ENCODE measurements around the gene SEPTIN1.
A peak's percentile ranks its signal among the peaks of the same experiment; 100 is the strongest.

SEPTIN1 gene

DNA sequence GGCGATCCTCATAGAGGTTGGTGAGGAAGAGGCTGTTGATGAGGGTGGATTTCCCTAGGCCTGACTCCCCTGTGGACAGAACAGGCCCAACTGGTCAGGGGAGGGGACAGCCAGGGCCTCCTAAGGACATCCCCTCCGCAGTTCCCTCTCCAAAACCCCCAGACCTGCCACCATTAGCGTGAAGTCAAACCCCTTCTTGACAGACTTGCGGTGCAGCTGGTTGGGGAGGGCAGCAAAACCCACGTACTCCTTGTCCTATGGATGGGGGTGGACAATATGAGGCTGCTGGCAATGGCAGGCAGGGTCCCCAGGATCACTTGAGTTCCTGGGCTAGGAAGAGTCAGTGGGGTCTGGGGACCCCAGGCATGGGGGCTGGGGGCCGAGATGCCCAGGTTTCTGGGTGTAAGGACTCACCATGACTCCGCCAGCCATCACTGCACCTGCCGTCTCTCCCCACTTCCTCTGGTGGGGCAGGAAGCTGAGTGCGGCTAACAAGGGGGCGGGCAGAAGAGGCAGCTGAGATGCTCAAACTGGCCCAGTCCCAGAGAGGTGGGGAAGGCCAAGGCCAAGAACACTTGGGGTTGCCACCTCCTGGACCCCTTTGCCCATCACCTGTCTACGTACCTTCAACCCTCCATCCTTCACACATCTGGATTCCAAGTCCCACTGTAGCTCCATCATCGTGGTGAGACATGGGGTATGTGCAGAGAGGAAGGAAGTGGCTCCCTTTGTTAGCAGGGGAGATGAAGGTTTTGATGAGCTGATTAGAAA lies at the start of gene SEPTIN1:
Gene SEPTIN1 (minus strand): TSS at position 451 of the 771 bp plus-strand sequence. CDS start 19 bp downstream, at position 432.
- DNase-seq = no peak

DNA sequence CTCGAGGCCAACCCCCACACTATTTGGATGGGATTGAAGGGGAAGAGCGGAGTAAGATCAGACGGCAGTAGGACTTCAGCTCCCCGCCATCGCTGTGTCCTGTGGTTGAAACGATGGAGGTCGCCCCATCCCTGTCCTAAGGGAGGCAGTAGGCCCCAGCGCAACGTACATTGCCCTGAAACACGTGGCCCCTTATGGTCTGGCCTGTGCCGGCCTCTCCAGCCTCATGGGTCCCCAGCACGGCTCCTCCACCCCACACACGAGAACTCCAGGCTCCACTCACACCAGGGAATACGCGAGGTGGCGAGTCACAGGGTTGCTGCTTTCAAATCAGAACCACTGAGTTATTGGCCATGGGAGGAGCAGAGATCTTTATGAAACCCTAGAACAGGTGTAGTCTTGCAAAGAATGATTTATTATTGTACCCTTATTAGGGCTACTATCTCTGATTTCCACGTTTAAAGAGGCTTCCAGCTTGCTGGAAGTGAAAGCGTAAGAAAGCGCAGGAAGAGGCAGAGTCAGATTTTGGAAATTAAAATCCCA lies 48.1 kb upstream of the SEPTIN1 start:
- DNase-seq = no peak

- DNase-seq = peak; percentile 100
Observed at GRCh38 chr16:30429678-30430427, 47.5 kb upstream of the SEPTIN1 start, which contains the start of gene DCTPP1. TSS of gene DCTPP1 (minus strand) at chr16:30430030. CDS start at chr16:30429980, 50 bp downstream.

DNA sequence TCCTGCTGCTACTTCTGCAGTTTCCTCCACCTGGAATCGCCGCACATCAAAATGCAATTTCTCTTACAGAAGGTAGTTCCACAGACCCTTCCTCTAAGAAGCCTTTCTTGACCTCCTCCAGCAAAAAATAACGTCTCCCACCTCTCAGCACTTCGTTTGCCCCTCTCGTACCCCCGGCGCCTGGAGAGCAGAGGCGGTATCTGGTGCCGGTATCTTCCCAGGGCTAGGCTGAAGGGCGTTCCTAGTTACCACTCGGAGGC lies 47.0 kb upstream of the SEPTIN1 start:
- DNase-seq = no peak

- no peak for DNase-seq
Observed at GRCh38 chr16:30428055-30428454, 45.7 kb upstream of the SEPTIN1 start.

DNA sequence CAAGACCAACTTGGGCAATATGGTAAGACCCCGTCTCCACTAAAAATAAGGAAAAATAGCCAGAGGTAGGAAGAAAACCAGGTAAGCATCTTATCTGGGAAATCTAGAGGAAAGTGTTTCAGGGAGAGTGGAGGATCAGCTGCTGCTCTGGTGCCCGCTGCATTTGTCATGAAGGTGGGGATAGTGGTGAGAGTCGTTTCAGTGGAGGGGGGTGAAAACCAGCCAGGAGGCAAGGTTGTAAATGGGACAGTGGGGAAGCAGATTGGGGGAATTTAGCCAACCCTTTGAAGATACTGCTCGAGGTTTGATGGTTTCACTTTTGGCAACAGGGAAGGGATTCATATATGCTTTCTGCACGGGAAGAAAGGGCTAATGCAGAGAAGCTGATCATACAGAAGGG lies 38.6 kb upstream of the SEPTIN1 start:
- no peak for DNase-seq

DNA sequence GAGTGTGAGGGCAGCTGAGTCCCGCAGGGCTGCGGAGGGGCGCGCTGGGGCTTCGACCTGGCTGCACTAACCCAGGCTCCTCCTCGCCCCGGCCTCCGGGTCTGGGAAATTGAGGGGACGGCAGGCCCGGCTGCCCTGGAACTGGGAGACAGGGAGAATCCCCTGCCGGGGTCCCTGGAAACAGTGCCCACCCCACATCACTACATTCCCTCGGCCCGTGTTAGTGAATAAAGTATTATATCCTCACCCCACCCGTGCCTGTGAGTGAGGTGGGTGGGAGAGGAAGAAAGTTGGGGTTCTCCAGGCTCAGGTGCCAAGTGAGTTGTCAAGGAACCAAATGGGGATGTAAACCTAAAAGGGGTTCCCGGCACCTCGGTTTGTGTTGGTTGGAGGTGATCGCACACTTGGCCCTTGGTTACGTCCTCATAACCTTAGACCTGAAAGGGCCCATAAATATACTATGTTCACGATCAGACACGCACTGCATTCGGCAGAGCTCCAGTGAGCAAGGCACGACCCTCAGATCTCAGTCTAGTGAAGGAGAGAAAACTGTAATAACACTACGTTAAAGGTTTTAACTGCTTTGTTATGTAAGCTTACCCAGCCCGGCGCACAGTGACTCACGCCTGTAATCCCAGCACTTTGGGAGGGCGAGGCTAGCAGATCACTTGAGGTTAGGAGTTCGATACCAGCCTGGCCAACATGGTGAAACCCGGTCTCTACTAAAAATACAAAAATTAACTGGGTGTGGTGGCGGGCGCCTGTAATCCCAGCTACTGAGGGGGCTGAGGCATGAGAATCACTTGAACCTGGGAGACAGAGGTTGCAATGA lies 36.2 kb upstream of the SEPTIN1 start:
- no peak for DNase-seq

DNA sequence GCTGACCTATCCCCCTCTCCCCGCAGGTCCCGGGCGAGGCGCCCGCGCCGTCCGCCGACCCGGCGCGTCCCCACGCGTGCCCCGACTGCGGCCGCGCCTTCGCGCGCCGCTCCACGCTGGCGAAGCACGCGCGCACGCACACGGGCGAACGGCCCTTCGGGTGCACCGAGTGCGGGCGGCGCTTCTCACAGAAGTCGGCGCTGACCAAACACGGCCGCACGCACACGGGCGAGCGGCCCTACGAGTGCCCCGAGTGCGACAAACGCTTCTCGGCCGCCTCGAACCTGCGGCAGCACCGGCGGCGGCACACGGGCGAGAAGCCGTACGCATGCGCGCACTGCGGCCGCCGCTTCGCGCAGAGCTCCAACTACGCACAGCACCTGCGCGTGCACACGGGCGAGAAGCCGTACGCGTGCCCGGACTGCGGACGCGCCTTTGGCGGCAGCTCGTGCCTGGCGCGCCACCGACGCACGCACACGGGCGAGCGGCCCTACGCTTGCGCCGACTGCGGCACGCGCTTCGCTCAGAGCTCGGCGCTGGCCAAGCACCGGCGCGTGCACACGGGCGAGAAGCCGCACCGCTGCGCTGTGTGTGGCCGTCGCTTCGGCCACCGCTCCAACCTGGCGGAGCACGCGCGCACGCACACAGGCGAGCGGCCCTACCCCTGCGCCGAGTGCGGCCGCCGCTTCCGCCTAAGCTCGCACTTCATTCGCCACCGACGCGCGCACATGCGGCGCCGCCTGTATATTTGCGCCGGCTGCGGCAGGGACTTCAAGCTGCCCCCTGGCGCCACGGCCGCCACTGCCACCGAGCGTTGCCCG lies 35.4 kb upstream of the SEPTIN1 start:
- DNase-seq = peak; percentile 70

GRCh38 chr16:30416624-30417528 lies 34.5 kb upstream of the SEPTIN1 start:
- no peak for DNase-seq

DNA sequence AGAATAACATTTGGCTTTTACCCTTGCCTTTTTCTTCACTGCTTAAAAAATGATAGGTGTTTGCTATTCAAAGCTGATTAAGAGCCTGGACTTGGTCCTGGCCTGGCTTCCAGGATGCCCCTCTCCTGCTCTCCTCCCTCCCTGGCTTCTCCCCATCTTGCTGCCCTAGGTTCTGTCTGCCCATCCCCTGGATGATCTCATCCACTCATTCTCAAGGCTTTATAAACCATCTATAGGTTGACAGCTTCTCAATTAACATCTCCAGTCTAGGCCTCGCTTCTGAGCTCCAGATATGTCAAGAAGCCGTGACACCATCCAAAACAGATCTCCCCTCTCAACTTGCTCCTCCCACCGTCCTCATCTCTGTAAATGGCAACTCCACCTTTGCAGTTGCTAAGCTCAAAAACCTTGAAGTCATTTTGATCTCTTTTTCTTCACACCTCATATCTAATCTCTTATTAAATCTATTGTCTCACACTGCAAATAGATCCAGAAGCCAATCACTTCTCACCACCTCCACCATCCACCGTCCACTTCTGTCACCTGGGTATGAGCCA lies 33.8 kb upstream of the SEPTIN1 start:
- no peak for DNase-seq

DNA sequence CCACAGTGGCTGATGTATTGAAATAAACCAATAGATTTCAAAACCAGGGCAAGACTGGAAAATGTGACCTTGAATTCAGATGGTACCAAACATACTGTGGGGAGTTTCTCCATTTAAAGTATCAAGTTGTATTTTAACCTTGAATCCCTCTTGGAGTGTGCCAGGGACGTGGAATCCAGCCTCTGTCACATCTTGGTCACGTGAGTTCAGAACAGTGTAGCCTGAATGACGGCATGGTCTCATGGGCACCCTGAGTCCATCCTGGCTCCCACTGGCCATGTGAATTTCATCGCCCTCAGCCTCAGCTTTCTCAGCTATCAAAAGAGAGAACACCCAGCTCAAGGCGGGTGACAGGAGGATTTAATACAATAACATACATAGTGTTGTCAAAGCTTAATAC lies 31.8 kb upstream of the SEPTIN1 start:
- DNase-seq = no peak

- no peak for DNase-seq
Observed at GRCh38 chr16:30413112-30413806, 30.9 kb upstream of the SEPTIN1 start.

DNA sequence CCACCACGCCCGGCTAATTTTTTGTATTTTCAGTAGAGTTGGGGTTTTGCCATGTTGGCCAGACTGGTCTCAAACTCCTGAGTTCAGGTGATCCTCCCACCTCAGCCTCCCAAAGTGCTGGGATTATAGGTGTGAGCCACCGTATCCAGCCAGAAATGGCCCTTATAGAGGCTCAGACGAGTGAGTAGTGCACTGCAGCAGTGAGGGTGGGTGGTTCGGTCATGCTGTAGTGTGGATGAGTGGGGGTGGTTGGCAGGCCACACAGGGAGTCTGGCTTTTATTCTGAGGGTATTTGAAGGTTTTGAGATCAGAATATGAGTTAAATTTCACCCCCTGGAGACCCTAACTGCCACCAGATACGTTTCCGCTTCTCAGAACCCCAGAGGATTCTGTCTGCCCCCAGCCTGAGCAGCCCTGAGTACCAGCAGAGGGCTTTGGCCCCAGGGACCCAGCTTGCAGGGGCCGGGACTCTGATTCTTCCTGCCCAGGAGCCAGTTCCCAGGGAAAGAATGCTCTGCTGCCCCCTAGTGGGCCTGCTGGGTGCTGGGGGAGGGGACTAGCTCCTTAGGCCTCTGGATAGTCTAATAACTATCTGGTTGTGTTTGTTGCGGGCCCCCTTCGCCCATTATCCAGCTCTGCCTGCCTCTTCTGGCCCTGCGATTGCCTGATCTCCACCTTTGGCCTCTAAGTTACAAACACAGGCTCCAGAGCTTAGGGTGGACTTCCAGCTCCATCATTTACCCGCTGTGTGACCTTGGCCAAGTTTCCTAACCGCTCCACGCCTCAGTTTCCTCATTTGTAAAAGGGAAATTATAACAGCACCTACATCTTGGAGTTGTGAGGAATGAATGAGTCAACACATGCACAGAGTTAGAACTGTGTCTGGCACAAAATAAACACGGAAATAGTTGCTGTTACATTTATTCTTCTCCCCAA lies 27.0 kb upstream of the SEPTIN1 start:
- DNase-seq = peak; percentile 69

DNA sequence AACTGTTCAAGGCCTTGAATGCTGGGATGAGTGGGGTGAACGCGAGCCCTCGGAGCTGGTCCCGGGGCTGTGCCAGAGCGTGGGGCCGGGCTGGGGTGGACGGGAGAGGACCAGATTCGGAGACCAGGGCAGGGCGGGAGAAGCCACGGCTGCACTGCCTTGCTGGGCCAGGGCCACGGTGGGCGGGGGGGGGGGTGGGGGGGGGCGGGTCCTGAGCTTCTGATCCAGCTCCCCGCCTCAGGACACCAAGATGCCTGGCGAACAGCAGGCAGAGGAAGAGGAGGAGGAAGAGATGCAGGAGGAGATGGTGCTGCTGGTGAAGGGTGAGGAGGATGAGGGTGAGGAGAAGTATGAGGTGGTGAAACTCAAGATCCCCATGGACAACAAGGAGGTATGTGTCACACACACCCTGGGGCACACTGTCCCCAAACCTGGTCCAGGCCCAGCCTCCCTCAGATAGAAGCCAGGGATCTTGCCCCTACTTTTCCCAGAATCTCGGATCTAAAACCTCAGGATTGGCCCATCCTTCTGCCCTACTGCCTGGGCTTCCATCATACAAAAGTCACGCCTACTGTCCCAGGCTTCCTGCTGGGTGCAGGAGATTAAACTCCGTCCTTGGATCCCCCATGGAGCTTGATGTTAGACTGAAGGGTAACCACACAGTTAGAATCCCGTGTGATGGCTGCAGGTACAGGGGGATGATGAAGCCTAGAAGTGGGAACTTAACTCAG lies 25.6 kb upstream of the SEPTIN1 start:
- DNase-seq = no peak

DNA sequence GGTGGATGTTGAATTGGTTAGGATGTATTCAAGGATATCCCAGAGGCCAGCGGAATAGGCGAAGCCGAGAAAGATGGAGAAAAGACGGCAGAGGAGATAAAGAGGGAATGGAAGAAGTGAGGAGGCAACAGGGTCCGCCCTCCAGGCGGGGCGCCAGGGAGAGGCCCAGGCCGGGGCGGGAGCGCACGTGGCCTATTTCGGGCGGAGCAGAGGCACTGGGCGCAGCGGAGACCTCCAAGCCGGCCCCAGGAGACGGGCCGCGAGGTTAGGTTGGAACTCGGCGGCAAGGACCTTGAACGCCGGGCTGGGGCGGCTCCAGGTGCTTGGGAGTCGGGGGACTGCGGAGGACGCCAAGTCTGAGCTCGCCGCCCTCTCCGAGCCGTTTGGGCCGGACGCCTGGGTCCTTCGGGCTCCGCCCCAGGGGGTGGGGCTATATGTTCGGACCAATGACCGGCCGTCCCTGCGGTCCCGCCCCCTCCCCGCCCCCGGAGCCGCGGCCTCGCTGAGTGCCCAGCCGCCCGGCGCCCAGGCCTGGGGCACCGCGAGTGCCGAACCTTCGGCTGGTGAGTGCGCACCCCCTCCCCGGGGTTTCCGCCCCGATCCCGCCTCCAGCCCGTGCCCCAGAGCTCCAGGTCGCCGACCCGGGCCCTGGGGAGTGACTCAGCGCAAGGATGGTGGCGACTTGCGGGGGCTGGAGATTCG lies 24.9 kb upstream of the SEPTIN1 start, which contains the start of gene ZNF771:
Gene ZNF771 (plus strand): TSS at position 505 of the 702 bp plus-strand sequence. CDS start 448 bp downstream, outside the sequence.
- peak; percentile 80 for DNase-seq

GRCh38 chr16:30406795-30407101 lies 24.4 kb upstream of the SEPTIN1 start:
- no peak for DNase-seq

DNA sequence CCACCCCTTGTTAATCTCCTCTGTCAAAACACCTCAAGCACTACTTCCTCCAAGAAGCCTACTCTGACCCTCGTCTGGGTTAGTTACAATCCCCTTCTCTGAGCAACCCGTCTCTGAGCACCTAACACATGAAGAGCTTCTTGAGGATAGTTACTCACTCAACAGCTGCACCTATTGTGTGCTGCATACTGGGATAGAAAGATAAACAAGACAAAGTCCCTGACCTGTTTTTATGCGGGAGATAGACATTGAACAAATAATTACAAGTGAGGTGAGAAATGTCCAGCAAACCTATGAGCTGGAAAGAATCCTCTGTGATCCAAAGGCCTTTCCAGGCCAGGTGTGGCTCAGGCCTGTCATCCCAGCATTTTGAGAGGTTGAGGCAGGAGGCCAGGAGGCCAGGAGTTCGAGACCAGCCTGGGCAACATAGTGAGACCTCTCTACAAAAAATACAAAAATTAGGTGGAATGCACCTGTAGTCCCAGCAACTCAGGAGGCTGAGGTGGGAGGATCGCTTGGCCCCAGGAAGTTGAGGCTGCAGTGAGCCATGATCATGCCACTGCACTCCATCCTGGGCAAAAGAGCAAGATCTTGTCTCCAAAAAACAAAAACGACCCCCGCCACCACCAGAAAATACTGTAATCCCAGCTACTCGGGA lies 19.5 kb upstream of the SEPTIN1 start:
- DNase-seq = no peak
